Testis (tissue), 3 donors: ENCODE results near the gene TMEM145. TPM values are rescaled to one million over a fixed set of nuclear protein-coding genes. Genes with fewer than 3 reads are reported as not detected.

ENCODE experiments used
- DNase-seq: peaks from one replicate; pipeline ENCODE4 v3.0.0-alpha.2; 2019
- H3K27ac ChIP-seq, 2 donors: fragments of 200-600 bp; sonication (generic); one replicate each; pipeline ENCODE4 v1.5.1; 2019
- H3K27me3 ChIP-seq: fragments of 200-600 bp; sonication (generic); one replicate; pipeline ENCODE4 v1.5.1; 2019
- H3K36me3 ChIP-seq: fragments of 200-600 bp; sonication (generic); one replicate; pipeline ENCODE4 v1.5.1; 2017; ENCODE audit warnings: low read depth; ENCODE audit errors: missing control alignments
- H3K4me1 ChIP-seq: fragments of 200-600 bp; sonication (generic); one replicate; pipeline ENCODE4 v1.5.1; 2019
- H3K4me3 ChIP-seq, 2 donors: fragments of 200-600 bp; sonication (generic); one replicate each; pipeline ENCODE4 v1.5.1; 2017 to 2019
- H3K9me3 ChIP-seq: fragments of 200-600 bp; sonication (generic); one replicate; pipeline ENCODE4 v1.5.1; 2017
- CTCF ChIP-seq, 3 experiments: fragments of 450-650 bp in 2 of 3; fragments of 200-600 bp in 1 of 3; sonication (generic) in 1 of 3; IDR thresholded peaks; one replicate each; pipeline ENCODE4 v1.5.1; 2016 to 2019; ENCODE audit warnings: antibody characterized with exemption in 3 of 3, mild to moderate bottlenecking in 2 of 3, moderate library complexity in 1 of 3
- POLR2A ChIP-seq: fragments of 450-650 bp; IDR thresholded peaks from one replicate; pipeline ENCODE4 v1.6.1; 2017; ENCODE audit warnings: antibody characterized with exemption, mild to moderate bottlenecking, moderate library complexity
- WGBS, 2 donors: methylation state at CpG; one replicate each; pipeline ENCODE4 v1.1.5; 2018; 5-methylcytosine and 5-hydroxymethylcytosine counted together
- intact Hi-C: fragments of 100-400 bp; cut with DNase I; formaldehyde crosslinking; loops from one replicate; pipeline ENCODE4 v1.15.1; 2023; ENCODE audit warnings: low total_unique reads
- polyA plus RNA-seq: library from polyadenylated mRNA; stranded (reverse); fragments of 350-450 nt; fragmentation: Illumina TruSeq; extraction: RNeasy Lipid Tissue Mini Kit (QIAGEN cat#74804); gene quantifications from one replicate; pipeline ENCODE4 v1.2.3, GENCODE V29; 2014; ENCODE audit warnings: low read depth, low replicate concordance; ENCODE audit not compliant: insufficient read depth
- total RNA-seq, 2 donors: library from RNA; depleted of rRNA; stranded (reverse); fragments of >200 nt; gene quantifications; one replicate each; pipeline ENCODE4 v1.2.3, GENCODE V29; 2016

The TMEM145 gene
- total and polyA plus RNA-seq, 3 donors from 2014 or later = 6.9 to 12.3 (median 7.2) TPM

DNA sequence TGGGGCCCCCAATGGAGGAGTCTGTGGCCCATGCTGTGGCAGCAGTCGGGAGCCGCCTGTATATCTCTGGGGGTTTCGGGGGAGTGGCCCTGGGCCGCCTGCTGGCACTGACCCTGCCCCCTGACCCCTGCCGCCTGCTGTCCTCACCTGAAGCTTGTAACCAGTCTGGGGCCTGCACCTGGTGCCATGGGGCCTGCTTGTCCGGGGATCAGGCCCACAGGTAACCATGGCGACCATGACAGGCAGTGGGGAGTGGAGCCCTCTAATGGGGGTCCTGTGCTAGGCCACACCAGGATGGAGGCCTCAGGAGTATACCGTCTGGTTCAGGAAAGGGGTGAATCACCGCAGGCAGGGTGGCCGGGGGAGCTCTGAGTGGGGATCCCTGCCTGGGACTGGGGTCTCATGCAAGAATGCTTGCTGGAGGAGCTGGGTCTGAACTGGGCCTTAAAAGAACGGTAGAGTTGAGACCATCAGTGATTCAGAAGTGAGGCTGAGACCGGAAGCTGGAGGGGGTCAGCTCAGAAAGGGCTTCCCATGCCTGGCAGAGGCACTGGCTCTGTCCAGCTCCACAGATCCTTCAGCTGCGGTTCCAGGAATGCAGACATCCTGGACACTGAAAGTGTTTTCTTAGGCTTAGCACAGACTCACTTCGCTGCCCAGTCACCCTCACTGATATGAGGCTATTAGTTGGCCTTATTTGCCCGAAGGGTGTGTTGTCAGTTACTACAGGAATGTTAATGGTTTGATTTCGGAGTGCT is 47.9 kb downstream of the TMEM145 start:
- Histone ChIP-seq H3K27ac (no peak overlapping the region), H3K36me3 (no peaks in the 10 kb centered on the region), H3K4me1 (peaks cover 19% of the 10 kb centered on the region)

GRCh38 chr19:42361545-42361910 is 48.4 kb downstream of the TMEM145 start:
- WGBS, 2 donors = 89 to 97% methylated on average over 7 of the region's 7 CpGs
- Histone ChIP-seq H3K4me1 (peaks cover 19% of the 10 kb centered on the region), H3K36me3 (no peaks in the 10 kb centered on the region)

More for the DNA sequence above, 47.9 kb downstream of the TMEM145 start:
- intact Hi-C loops = no loop called here
- Histone ChIP-seq H3K9me3 (no peaks in the 10 kb centered on the region), H3K4me3 (no peak overlapping the region), H3K27me3 (no peaks in the 10 kb centered on the region)
- TF ChIP-seq POLR2A = no peak
- TF ChIP-seq CTCF (IDR thresholded peaks at IDR 0.05) = no peak
- DNase-seq = no peak
- WGBS, 2 donors = 81 to 93% methylated on average over 14 to 16 of the region's 16 CpGs

DNA sequence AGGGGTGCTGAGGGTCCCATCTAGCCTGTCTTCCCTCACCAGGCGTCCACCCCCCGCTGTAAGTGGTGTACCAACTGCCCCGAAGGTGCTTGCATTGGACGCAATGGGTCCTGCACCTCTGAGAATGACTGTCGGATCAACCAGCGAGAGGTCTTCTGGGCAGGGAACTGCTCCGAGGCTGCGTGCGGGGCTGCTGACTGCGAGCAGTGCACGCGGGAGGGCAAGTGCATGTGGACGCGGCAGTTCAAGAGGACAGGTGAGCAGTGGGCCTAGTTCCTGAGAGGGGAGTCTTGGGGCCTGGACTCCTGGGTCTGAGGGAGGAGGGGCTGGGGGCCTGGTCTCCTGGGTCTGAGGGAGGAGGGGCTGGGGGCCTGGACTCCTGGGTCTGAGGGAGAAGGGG is 49.2 kb downstream of the TMEM145 start:
- Histone ChIP-seq H3K27me3 (no peaks in the 10 kb centered on the region), H3K9me3 (no peaks in the 10 kb centered on the region), H3K27ac (no peak overlapping the region), H3K4me3 (no peak overlapping the region), H3K36me3 (no peaks in the 10 kb centered on the region), H3K4me1 (peaks cover 19% of the 10 kb centered on the region)
- DNase-seq = no peak
- TF ChIP-seq POLR2A = no peak
- no peak for TF ChIP-seq CTCF (IDR thresholded peaks at IDR 0.05)
- 94 to 99% methylated on average over 12 to 14 of the region's 14 CpGs for WGBS, 2 donors
- intact Hi-C loops = no loop called here

More at GRCh38 chr19:42361545-42361910, 48.4 kb downstream of the TMEM145 start:
- Histone ChIP-seq H3K27ac (no peak overlapping the region), H3K9me3 (no peaks in the 10 kb centered on the region), H3K27me3 (no peaks in the 10 kb centered on the region), H3K4me3 (no peak overlapping the region)
- intact Hi-C loops = no loop called here
- DNase-seq = no peak
- TF ChIP-seq CTCF (IDR thresholded peaks at IDR 0.05) (no peak), POLR2A (no peak)

DNA sequence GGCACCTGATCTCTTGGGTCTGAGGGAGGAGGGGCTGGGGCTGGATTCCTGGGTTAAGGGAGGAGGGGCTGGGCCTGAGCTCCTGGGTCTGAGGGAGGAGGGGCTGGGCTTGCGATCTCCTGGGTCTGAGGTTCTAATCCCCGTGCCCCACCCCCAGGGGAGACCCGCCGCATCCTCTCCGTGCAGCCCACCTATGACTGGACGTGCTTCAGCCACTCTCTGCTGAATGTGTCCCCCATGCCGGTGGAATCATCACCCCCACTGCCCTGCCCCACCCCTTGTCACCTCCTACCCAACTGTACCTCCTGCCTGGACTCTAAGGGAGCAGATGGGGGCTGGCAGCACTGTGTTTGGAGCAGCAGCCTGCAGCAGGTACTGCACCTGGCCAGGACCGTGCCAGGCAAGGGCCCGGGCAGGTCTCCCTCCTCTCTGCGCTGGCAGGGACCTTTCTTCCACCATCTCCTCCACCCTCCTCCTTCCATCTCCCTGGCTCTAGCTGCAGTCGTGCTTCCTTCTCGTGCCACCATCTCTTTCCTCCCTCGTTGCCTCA is 49.9 kb downstream of the TMEM145 start:
- Histone ChIP-seq H3K4me3 (no peak overlapping the region), H3K4me1 (peaks cover 16% of the 10 kb centered on the region), H3K9me3 (no peaks in the 10 kb centered on the region), H3K27me3 (no peaks in the 10 kb centered on the region), H3K36me3 (no peaks in the 10 kb centered on the region), H3K27ac (no peak overlapping the region)
- DNase-seq = no peak
- 91 to 93% methylated on average over 9 to 13 of the region's 13 CpGs for WGBS, 2 donors
- TF ChIP-seq POLR2A (no peak), CTCF (IDR thresholded peaks at IDR 0.05) (no peak)
- intact Hi-C loops = no loop called here
